ENCODE results near the gene RNF182.
"Not testable (repeated sequence)": the region's sequence is repeated elsewhere in the genome, so short reads cannot be mapped to it uniquely, and the experiment has no call there.

RNF182 gene

DNA sequence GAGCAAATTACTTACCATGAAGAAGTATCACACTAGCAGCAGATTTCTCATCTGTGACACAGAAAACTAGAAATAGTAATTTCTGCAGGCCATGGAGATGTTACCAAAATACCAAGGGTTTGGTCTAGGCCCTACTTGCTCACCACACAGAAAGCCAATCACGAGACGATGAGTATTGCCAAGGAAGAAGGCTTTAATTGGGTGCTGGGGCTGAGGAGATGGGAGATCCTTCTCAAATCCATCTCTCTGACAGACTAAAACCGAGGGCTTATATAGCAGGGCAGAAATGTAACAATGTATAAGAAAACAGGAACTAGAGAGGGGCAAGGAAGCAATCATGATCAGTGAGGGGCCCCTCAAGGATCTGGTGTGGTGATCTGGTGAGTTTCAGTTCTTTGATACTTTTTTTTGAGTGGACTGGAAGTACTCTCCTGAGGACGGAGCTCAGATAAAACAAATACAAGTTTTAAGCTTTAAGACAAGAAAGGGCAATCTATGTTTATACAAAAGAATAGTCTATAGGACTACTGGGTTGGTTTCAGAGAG, 40.9 kb downstream of the RNF182 start:
- no peak for DNase-seq (ENCODE audit: low spot score)

DNA sequence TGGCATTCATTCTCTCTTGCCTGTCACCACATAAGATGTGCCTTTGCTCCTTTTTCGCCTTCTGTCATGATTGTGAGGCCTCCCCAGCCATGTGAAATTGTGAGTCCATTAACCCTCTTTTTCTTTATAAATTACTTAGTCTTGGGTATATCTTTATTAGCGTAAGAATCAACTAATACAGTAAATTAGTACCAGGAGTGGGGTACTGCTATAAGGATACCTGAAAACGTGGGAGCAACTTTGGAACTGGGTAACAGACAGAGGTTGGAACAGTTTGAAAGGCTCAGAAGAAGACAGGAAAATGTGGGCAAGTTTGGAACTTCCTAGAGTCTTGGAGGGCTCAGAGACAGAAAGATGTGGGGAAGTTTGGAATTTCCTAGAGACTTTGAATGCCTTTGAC, 46.6 kb downstream of the RNF182 start:
- no peak for DNase-seq (ENCODE audit: low spot score)

DNA sequence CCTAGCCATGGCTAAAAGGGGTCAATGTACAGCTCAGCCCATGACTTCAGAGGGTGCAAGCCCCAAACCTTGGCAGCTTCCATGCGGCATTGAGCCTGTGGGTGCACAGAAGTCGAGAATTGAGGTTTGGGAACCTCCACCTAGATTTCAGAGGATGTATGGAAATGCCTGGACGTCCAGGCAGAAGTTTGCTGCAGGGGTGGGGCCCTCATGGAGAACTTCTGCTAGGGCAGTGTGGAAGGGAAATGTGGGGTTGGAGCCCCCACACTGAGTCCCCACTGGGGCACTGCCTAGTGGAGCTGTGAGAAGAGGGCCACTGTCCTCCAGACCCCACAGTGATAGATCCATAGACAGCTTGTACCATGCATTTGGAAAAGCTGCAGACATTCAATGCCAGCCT, 47.9 kb downstream of the RNF182 start:
- not testable (repeated sequence) for DNase-seq (ENCODE audit: low spot score)

DNA sequence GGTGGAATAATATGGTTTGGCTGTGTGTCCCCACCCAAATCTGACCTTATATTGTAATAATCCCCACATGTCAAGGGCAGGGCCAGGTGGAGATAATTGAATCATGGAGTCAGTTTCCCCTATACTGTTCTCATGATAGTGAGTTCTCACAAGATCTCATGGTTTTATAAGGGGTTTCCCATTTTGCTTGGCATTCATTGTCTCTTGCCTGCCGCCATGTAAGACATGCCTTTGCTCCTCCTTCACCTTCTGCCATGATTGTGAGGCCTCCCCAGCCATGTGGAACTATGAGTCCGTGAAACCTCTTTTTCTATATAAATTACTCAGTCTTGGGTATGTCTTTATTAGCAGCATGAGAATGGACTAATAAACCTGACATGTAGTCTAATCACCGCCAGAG, 48.7 kb downstream of the RNF182 start:
- not testable (repeated sequence) for DNase-seq (ENCODE audit: low spot score)

DNA sequence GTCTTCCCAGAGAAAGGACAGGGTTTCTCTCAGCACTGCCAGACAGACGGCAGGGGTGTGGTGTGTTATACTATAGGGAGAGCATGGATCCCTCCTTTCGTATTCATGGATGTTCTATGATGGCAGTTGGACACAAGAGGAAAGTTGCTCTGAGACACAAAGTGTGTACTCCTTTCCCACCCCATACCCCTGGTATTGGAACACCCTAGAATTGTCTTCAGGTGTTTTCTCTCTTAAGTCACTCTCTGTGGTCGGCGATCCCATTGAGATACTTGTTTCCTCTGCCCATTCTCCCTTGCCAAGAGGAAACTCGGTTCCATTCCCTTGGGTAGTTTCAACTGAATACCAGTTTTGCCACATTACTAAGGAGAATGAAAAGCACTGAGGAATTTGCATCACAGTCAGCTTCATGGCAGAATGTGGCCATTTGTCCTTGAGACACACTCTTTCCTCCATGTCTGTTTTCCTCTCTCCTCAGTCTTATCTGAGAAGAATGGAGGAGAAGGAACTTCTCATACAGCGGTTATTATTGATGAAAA, 53.4 kb downstream of the RNF182 start:
- DNase-seq (ENCODE audit: low spot score), result no peak

DNA sequence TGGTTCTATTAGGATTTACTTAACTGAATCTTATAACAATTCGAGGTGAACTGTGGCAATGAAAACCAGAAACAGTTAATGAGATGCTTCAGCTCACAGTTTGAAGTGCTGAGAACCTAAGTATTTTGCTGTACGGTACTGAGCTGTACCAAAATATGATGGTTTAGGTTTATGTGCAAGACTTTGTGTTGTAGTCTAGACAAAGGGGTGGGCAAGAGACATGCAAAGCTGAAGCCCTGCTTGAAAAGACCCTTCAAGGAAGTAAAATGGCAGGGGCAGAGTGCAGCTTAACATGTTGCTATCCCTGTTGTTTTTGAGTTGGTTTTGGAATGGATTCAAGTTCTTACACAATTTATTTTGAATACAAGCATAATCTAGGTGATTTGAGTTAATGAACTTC, 54.0 kb downstream of the RNF182 start:
- no peak for DNase-seq (ENCODE audit: low spot score)

DNA sequence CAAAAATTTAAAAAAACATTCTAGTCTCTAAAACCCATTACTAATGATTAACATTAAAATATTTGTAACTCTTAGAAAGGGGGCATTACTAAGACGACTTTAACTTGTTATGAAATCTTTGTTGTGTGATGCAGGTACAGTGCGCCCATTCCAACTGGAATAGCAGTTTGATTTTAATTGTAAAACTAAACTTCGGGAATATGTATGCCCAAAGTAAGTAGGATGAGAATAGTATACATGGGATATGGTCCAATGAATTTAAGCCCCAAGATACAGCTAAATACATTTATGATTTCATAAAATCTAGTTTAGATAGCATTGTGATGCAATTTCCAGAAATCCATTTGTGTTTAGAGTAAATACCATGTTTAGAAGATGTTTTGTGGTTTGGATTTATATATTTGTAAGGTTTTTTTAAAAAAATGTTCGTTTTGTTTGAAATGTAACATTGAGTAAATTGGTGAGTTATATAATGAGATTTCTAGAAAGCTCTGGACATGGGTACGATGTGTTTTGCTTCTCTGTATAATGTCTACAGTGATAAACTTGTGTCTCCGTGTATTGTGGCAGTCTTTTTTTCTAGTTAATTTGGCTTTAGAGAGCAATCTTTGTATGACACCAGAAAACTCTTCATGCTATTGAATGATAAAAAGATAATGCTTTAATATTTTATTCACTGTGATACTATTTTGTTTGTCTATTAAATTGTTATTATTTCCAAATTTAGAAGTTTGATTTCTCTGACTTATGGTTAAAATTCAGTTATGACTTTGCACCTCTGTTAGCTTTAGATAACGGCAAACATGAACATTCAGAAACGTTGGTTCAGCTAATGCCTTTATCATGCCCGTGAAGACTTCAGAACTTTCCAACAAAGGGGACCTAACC, 54.8 kb downstream of the RNF182 start:
- DNase-seq (ENCODE audit: low spot score), result no peak

DNA sequence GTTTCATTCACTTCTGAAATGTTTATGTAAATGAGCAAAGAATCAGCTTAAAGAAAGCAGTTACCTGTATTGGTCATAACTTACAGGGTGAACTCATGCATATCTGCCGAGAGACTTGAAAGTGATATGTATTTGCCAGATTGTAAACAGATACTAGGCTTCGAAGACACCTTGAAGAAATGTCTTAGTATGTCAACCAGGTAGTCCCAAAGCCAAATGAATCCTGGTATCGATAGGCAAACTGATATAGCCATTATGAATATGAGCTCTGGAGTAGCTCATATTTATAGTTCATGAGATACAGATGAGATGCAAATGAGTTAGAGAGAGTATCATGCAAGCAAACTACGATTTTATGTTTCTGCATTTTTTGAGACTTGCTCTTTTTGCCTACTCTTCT, 55.8 kb downstream of the RNF182 start:
- no peak for DNase-seq (ENCODE audit: low spot score)

DNA sequence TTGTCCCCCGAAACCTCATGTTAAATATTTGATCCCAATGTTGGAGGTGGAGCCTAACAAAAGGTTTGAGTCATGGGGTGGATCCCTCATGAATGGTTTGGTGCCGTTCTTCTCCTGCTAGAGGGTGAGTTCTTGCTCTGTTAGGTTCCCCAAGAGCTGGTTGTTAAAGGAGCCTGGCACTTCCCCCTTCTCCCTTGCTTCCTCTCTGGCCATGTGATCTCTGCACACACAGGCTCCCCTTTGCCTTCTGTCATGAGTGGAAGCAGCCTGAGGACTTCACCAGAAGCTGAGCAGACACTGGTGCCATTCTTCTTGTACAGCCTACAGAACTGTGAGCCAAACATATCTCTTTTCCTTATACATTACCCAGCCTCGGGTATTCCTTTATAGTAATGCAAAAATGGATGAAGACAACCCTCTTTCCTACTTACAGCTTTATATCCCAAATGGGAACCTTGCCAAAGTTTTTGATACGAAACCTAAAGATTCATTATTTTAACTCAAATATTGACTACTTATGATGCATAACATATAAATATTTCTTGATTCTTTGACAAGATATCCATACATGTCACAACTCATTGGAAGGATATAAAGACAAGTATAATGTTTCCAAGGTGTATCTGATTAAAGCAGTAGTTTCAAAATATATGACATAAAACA, 61.0 kb downstream of the RNF182 start:
- DNase-seq (ENCODE audit: low spot score), result no peak

DNA sequence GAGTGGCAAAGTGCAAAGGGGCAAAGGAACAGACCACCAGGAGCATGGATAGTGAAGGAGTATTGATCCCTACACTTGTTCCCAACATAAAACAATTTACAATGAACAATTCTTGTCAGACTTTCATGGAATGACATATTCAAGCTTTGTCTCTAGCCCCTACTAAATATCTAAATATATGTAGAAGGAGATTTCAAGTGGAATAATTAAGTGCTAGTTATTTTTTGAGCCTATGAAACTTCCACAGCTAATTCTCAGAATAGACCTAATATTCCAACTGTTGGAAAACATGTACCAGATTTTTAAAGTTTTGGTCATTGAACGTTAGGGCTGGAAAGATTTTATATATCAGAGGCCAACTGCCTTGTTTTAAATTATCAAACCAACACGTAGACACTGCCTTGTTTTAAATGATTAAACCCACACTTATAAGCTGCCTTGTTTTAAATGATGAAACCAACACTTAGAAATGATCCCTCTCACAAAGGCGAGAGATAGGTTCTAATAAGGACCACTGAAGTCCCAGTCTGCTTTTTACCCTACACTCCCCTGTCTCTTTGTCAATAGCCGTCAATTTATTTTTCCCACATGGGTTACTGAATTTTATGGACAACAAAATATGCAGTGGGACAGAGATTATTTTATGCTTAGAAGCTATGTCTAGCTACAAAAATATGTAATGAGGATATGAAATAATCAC, 62.1 kb downstream of the RNF182 start:
- DNase-seq (ENCODE audit: low spot score), result no peak

DNA sequence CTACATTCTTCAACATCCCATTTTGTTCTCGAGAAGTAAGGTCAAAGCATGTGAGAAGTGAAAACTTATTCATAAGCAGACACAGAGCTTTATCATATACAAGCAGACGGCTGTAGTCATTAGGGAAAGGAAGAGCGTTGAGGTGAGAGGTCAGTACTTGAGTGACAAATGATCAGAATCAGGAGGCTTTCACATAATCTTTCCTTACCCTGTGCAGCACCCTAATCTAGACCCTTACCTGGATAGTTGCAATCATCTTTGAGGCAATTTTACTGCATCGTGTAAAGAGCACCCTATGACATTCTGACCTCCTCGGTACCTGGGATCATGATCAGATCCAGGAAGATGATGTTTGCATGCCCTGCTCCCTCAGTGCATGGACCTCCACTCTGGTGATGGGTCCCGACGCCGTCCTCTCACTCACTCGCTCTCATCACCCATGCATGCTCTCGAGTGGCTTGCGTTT, 62.7 kb downstream of the RNF182 start:
- DNase-seq (ENCODE audit: low spot score), result no peak

DNA sequence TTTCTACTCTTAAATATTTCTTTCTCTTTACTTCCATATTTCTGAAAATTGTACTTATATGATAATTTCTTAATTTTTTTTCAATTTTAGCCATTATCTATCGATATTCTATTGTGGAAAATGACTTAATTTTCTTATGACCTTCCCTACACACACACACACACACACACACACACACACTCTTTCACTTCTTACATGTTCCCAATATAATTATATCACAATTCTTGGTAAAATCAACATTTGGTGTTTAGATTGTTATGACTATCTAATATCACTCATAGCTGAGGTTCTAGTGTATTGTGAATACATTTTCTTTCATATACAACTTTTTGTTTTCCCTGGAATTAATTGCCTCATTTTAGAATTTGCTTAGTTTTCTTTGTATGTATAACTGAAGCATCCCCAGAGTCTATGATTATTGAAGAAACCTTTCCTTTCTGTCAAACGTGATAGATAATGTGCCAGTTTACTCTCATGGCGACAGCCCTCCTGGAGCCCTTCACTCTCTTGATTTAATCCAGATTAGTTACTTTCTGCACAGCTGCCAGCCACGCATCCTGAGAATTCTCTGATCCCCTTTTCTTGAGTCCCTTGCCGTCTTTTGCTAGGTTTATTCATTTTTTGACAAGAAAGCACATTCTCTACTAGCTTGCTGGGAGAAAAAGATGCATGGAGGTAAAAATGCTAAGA, 63.4 kb downstream of the RNF182 start:
- no peak for DNase-seq (ENCODE audit: low spot score)

DNA sequence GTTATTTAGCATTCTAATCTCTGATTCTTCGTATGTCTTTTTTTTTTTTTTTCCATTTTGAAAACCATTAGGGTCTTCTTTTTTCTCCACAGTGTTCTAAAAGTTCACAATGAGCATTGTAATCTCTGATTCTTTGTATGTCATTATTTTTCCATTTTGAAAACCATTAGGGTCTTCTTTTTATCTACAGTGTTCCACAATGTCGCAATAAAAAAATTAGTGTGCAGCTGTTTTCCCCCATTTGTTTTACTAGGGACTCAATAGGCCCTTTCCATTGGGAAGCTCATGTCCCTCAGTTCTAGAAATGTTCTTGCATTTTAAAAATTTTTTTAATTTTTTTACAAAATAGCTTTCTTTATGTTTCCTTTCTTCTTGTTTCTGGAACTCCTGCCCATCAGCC, 64.2 kb downstream of the RNF182 start:
- DNase-seq (ENCODE audit: low spot score), result no peak

DNA sequence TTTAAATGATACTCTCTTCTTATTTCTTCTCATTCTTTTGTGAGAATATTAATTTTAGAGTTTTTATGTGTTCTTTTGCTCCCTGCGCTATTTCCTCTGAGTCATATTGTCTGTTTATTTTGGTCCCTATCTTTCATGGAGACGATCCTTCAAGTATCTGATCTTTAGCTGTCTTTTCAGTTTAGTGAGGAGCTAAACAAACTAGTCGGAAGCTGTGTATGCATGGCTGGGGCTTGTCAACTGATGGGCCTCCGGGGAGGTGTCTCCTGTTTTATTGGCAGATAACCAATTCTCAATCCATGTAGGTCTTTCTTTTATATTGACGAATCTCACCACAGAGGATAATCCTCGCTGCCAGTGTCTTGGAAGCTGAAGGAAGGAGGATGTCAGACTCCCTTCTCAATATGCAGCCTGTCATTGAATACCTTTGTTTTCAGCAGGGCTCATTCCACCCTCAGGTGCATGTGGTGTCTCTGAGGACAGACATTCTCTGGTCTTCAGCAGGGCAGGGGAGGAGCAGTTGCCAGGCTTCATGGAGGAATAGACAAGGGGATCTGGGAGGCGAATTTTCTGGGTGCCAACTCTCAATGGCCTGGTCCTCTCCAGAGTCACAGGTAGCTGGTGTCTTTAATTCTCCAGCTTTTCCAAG, 64.9 kb downstream of the RNF182 start:
- no peak for DNase-seq (ENCODE audit: low spot score)

DNA sequence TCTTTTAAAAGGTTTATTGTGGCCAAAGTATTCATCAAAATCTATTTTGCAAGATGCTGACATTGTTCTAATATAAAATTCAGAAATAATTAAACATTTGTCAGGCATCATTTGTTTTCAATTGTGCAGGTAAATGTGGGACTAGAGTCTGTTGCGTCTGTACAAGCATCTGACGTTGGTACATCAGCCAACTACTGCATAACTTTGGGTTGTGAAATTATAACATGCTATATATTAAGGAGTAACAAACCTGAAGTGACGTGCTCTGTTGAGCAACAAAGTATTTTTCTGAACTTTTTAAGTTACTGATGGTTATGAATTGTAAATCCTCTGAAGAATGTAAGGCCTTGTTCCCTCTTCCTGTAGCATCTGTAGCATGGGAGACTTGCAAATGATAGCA, 66.0 kb downstream of the RNF182 start:
- no peak for DNase-seq (ENCODE audit: low spot score)

DNA sequence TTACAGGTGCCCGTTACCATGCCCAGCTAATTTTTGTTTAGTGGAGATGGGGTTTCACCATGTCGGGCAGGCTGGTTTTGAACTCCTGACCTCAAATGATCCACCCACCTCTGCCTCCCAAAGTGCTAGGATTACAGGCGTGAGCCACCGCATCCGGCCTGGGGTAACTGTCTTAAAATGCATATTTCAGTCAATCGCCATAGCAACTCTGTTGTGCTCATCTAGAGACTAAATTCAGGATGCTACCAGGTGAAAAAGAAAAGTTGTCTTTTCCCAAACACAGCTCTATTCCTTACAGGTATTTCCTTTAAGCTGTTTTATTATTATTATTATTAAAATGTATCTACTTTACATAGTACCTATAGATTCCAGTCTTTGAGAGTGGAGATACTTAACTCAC, 66.6 kb downstream of the RNF182 start:
- DNase-seq (ENCODE audit: low spot score), result no peak

DNA sequence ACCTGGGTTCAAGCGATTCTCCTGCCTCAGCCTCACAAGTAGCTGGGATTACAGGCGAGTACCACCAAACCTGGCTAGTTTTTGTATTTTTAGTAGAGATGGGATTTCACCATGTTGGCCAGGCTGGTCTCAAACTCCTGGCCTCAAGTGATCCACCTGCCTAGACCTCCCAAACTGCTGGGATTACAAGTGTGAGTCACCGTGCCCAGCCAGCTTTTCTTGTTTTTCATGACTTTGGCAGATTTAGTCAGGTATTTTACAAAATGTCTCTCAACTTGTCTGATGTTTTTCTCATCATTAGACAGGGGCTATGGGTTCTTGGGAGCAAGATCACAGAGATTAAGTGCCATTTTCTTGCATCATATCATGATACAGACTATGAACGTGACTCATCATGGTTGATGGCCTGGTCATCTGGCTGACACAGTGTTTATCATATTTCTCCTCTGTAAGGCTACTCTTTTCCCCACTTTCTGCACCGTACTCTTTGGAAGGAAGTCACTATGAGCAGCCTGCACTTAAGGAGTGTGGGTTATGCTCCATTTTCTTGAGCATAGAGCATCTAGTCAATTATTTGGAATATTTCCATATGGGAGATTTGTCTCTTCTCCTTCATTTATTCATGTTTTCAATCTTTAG, 67.8 kb downstream of the RNF182 start:
- DNase-seq (ENCODE audit: low spot score), result no peak

DNA sequence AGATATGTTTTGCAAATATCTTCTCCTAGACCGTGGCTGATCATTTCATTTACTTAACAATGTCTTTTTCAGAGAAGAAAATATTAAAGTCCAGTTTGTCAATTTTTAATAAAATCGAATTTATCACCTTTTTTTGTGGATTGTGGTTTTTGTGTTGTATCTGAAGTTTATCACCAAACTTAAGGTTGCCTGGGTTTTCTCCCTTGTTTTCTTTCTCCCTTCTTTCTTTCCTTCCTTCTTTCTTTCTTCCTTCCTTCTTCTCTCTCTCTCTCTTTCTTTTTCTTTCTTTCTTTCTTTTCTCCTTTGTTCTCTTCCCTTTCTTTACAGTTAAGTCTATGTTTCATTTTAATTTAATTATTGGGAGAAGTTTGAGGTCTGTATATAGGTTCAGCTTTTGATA, 68.7 kb downstream of the RNF182 start:
- DNase-seq (ENCODE audit: low spot score), result no peak

DNA sequence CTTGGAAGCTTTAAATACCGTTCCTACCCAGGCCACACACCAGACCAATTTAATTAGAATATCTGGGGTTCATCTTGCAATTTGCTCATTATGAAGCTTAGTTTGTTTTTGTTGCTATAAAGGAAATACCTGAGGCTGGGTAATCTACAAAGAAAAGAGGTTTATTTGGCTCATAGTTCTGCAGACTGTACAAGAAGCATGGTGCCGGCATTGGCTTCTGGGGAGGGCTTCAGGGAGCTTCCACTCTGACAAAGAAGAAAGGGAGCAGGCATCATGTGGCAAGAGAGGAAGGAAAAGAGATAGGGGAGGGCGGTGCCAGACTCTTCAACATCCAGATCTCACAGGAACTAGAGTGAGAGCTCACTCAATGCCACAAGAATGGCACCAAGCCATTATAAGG, 73.6 kb downstream of the RNF182 start:
- no peak for DNase-seq (ENCODE audit: low spot score)

DNA sequence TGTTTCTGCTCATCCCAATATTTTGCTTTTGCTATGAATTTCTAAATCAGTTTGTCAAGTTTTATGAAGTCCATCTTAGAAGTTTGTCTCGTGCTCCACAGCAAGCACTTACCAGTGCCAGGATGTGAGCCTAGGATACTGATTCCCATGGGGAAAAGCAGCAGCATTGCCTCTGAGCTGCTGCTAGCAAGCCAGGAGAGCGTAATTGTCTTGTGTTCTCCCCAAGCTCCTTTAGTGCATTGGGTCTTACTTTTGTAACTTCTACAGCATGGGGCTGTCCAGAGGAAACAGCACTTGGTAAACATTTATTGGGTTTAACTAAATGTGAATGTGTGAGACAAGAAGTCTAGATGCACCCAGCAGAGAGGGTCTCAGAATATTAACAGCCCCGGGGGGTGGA, 76.1 kb downstream of the RNF182 start:
- DNase-seq (ENCODE audit: low spot score), result no peak
